Peyer's patch (tissue), 4 donors: Measurements from ENCODE around the gene DDX41. TPM values are rescaled to one million over a fixed set of nuclear protein-coding genes. Genes with fewer than 3 reads are reported as not detected.

Experiments used
- DNase-seq, 3 donors: peaks; one replicate each; pipeline ENCODE4 v3.0.0-alpha.2; 2017 to 2019
- H3K27ac ChIP-seq, 4 donors: fragments of 200-600 bp; sonication (generic); one replicate each; pipeline ENCODE4 v1.5.1; 2016 to 2019
- H3K27me3 ChIP-seq, 2 donors: fragments of 200-600 bp; sonication (generic); one replicate each; pipeline ENCODE4 v1.5.1; 2019
- H3K36me3 ChIP-seq, 3 donors: fragments of 200-600 bp; sonication (generic); one replicate each; pipeline ENCODE4 v1.5.1; 2016 to 2019
- H3K4me1 ChIP-seq, 4 donors: fragments of 200-600 bp; sonication (generic); one replicate each; pipeline ENCODE4 v1.5.1; 2016 to 2019
- H3K4me3 ChIP-seq, 4 donors: fragments of 200-600 bp; sonication (generic); 1 replicate in 3 of 4; 2 replicates in 1 of 4; pipeline ENCODE4 v1.5.1; 2016 to 2019; ENCODE audit warnings: mild to moderate bottlenecking in 1 of 4
- H3K9me3 ChIP-seq, 4 donors: fragments of 200-600 bp; sonication (generic); one replicate each; pipeline ENCODE4 v1.5.1; 2016 to 2019; ENCODE audit warnings: mild to moderate bottlenecking in 1 of 4
- CTCF ChIP-seq, 6 experiments: fragments of 450-650 bp in 4 of 6; fragments of 200-600 bp in 2 of 6; sonication (generic) in 1 of 6; IDR thresholded peaks; one replicate each; pipeline ENCODE4 v1.5.1; 2017 to 2019; ENCODE audit warnings: antibody characterized with exemption in 6 of 6, mild to moderate bottlenecking in 3 of 6, moderate library complexity in 1 of 6
- POLR2A ChIP-seq, 2 donors: fragments of 450-650 bp; IDR thresholded peaks; one replicate each; pipeline ENCODE4 v1.5.1; 2017; ENCODE audit warnings: antibody characterized with exemption in 2 of 2, mild to moderate bottlenecking in 2 of 2, moderate library complexity in 2 of 2
- total RNA-seq, 4 donors: library from RNA; depleted of rRNA; stranded (reverse); fragments of >200 nt; gene quantifications; one replicate each; pipeline ENCODE4 v1.1.0, GENCODE V29; 2016

DDX41 gene
- total RNA-seq, 4 donors from 2014 or later, result 103 to 168 (median 118) TPM

- Histone ChIP-seq H3K4me3 (peak overlapping the region in 3 of 4 donors; percentile 84 to 88 (median 88)), H3K9me3 (no peaks in the 10 kb centered on the region), H3K36me3 (peaks cover 0 to 58% (median 0%) of the 10 kb centered on the region in 3 donors), H3K4me1 (peaks cover 0 to 22% (median 13%) of the 10 kb centered on the region in 4 donors), H3K27me3 (no peaks in the 10 kb centered on the region), H3K27ac (no peak overlapping the region)
- TF ChIP-seq CTCF (IDR thresholded peaks at IDR 0.05), result no peak
- DNase-seq, result no peak
These were observed 1.2 kb downstream of the DDX41 start for GRCh38 chr5:177515580-177515979.

GRCh38 chr5:177514541-177514940, 2.2 kb downstream of the DDX41 start:
- peaks cover 0 to 54% (median 0%) of the 10 kb centered on the region in 3 donors for H3K36me3 ChIP-seq
- H3K9me3 ChIP-seq, result no peaks in the 10 kb centered on the region
- no peak for TF ChIP-seq CTCF (IDR thresholded peaks at IDR 0.05)
- TF ChIP-seq POLR2A (IDR thresholded peaks at IDR 0.05), result no peak
- peaks cover 0 to 22% (median 13%) of the 10 kb centered on the region in 4 donors for H3K4me1 ChIP-seq
- DNase-seq, result no peak
- no peak overlapping the region for H3K4me3 ChIP-seq
- no peak overlapping the region for H3K27ac ChIP-seq
- no peaks in the 10 kb centered on the region for H3K27me3 ChIP-seq

GRCh38 chr5:177513500-177513899, 3.3 kb downstream of the DDX41 start:
- no peaks in the 10 kb centered on the region for H3K27me3 ChIP-seq
- no peak for DNase-seq
- peaks cover 0 to 54% (median 0%) of the 10 kb centered on the region in 3 donors for H3K36me3 ChIP-seq
- no peak overlapping the region for H3K27ac ChIP-seq
- no peaks in the 10 kb centered on the region for H3K9me3 ChIP-seq
- peaks cover 0 to 22% (median 13%) of the 10 kb centered on the region in 4 donors for H3K4me1 ChIP-seq
- H3K4me3 ChIP-seq, result no peak overlapping the region
- TF ChIP-seq POLR2A (IDR thresholded peaks at IDR 0.05) (no peak), CTCF (IDR thresholded peaks at IDR 0.05) (no peak)

- Histone ChIP-seq H3K27me3 (no peaks in the 10 kb centered on the region), H3K4me1 (peaks cover 0 to 26% (median 13%) of the 10 kb centered on the region in 4 donors), H3K27ac (no peak overlapping the region), H3K4me3 (no peak overlapping the region), H3K9me3 (no peaks in the 10 kb centered on the region), H3K36me3 (peaks cover 0 to 54% (median 0%) of the 10 kb centered on the region in 3 donors)
- TF ChIP-seq CTCF (IDR thresholded peaks at IDR 0.05), result no peak
- no peak for TF ChIP-seq POLR2A (IDR thresholded peaks at IDR 0.05)
- DNase-seq, result no peak
These were observed 3.9 kb downstream of the DDX41 start for GRCh38 chr5:177512736-177513380.

GRCh38 chr5:177511796-177512675, 4.7 kb downstream of the DDX41 start:
- TF ChIP-seq POLR2A (IDR thresholded peaks at IDR 0.05) (no peak), CTCF (IDR thresholded peaks at IDR 0.05) (no peak)
- peaks cover 0 to 54% (median 0%) of the 10 kb centered on the region in 3 donors for H3K36me3 ChIP-seq
- H3K4me1 ChIP-seq, result peaks cover 0 to 21% (median 14%) of the 10 kb centered on the region in 4 donors
- H3K27ac ChIP-seq, result peak overlapping the region in 1 of 4 donors; percentile 92
- H3K9me3 ChIP-seq, result no peaks in the 10 kb centered on the region
- no peaks in the 10 kb centered on the region for H3K27me3 ChIP-seq
- DNase-seq, result no peak
- no peak overlapping the region for H3K4me3 ChIP-seq
